SKM-1 treated with dmso at 0.1 percent for 144 hours (cell line): ENCODE results near the gene SPOCK1.

Experiments
- DNase-seq: peaks from one replicate; lab custom pipeline; 2025; ENCODE audit not compliant: unreplicated experiment; lab: John Stamatoyannopoulos, UW

Gene SPOCK1

GRCh38 chr5:137231540-137231939, 267.6 kb downstream of the SPOCK1 start:
- no peak for DNase-seq

GRCh38 chr5:137228816-137229215, 270.3 kb downstream of the SPOCK1 start:
- no peak for DNase-seq

DNA sequence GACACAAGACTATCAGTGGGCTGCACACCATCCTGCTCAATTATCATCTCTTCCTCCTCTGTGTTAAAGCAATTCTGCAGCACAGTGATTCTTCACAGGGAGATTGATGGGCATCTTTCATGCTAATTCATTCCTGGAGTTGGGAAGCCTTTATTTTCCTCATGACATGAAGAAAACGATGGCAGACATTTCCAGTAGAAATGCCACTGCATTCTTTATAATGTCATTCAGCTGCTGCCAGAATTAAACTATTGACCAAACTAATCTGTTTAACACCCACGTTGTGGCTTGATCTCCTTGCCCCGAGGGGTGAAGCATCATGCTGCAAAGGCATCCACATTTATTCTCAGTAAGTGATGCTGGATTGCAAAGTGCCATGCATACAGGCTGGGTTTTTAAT, 273.0 kb downstream of the SPOCK1 start:
- no peak for DNase-seq

- no peak for DNase-seq
Observed at GRCh38 chr5:137223324-137224295, 275.5 kb downstream of the SPOCK1 start.

DNA sequence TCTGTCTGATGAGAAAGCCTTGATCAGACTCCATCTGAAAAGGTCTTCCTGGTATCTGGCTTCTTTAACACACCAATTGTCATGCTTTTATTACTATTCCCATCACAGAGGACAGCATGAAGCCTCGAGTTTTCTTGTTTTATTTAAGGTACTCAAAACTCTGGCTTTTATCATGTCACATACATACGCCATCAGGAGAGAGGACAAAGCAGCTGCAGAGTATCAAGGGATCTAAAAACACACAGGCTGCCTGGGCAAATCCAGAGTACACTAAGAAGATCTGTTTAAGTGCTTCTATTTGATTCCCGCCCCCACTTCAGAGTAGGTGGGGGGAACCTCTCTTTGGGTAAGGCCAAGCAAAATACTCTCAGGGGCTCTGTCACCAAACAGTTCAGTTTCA, 277.2 kb downstream of the SPOCK1 start:
- no peak for DNase-seq

GRCh38 chr5:137220523-137220927, 278.6 kb downstream of the SPOCK1 start:
- peak; percentile 62 for DNase-seq

GRCh38 chr5:137218896-137219295, 280.2 kb downstream of the SPOCK1 start:
- no peak for DNase-seq

DNA sequence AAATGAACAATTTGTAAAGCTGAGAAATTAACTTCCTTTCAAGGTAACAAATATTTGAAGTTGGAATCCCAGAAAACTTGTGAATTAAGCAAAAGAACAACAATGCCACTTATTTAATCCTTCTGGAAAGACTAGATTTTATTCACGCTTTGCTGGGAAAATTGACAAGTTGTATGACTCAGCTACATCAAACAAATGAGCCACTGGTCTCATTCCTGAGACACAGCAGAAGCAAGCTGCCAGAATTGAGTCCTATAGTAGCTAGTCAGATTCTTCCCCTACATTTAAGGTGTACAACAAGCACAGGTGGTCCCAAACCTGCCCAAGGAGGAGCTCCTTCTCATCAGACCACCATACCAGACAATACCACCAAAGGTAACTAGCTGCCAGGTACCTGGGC, 280.7 kb downstream of the SPOCK1 start:
- DNase-seq, result no peak

- peak; percentile 17 for DNase-seq
Observed at GRCh38 chr5:137217599-137218200, 281.4 kb downstream of the SPOCK1 start.

DNA sequence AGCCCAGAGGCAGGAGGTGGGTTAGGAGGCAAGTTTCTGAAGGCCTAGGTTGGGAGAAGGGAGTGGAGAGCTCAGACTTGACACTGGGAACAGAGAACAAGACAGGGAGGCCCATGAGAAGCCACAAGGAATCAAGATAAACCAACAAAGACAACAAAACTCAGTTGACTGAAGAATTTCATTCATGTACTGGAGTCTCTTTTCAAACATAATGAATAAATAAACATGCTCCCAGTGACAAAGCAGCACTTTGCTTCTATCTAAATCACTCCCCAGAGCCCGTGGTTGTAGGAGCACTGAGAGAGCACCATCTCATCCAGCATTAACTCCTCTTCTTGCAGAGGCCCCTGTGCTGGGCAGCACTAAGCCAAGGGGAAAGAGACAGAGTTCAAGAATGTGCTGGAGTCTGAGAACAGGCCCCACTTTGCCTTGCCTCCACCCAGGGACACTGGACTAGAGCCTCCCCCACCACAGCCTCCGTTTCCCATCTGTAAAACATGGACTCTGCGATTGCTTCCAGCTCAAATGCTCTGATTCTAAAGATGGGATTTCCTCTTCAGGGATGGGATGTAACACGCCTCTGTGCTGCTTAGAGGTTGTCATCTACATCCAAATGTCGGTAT, 282.0 kb downstream of the SPOCK1 start:
- DNase-seq, result no peak

DNA sequence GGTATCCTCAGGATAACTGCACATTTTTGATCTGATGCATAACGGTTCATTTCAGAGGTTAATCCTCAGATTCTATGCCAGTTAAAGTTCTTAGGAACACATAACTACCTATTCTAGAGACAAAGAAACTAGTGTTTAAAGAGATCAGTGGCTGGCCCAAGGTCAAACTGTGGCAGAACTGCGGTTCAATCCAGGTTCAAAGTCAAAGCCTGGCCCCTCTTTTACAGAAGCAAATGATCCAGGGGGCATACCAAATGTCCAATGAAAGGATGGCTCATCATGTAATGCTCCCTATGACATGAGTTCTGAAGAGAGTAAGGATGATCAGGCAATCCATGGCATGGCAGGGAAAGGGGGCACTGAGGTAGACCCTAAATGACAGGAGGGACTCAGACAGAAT, 283.3 kb downstream of the SPOCK1 start:
- no peak for DNase-seq

GRCh38 chr5:137215261-137215660, 283.9 kb downstream of the SPOCK1 start:
- DNase-seq, result no peak

- DNase-seq, result no peak
Observed at GRCh38 chr5:137214446-137215189, 284.5 kb downstream of the SPOCK1 start.

- no peak for DNase-seq
Observed at GRCh38 chr5:137212471-137212870, 286.7 kb downstream of the SPOCK1 start.

DNA sequence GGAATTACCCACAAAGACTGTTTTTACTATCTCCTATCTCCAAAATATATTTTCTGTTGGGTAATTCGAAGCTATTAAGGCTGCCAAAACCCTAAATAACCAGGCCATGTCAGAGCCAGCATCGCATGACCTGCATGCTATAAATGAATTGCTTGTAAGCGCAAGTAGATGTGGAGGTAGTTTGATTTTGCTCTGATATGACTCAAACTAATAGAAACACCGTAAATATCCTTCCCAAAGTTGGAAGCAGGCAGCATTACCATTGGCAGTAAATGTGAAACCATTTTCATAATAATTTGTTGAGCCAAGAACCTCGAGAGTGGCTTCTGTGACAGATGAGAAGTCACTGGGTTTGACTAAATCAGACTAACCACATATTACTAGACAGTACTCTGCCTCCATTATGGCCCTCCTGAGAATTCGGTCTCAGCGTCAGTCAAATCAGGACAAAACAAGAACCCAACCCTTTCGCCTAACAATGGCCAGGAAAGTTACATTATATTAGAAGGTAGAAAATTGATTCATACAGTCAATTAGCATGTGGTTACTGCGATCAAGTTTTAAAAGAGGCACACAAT, 289.8 kb downstream of the SPOCK1 start:
- no peak for DNase-seq

- no peak for DNase-seq
Observed at GRCh38 chr5:137207023-137207760, 291.9 kb downstream of the SPOCK1 start.

GRCh38 chr5:137206030-137206715, 293.0 kb downstream of the SPOCK1 start:
- DNase-seq, result no peak

GRCh38 chr5:137205231-137206027, 293.7 kb downstream of the SPOCK1 start:
- DNase-seq, result no peak
